ENCODE measurements around the gene RBM23.

The RBM23 gene

GRCh38 chr14:22884738-22885523 is 34.0 kb downstream of the RBM23 start:
- no peak for DNase-seq

- no peak for DNase-seq
Observed at GRCh38 chr14:22884076-22884737, 34.7 kb downstream of the RBM23 start.

- no peak for DNase-seq
Observed at GRCh38 chr14:22883173-22883976, 35.6 kb downstream of the RBM23 start, which contains the start of gene REM2. TSS of gene REM2 (plus strand) at chr14:22883222. CDS start at chr14:22883288, 66 bp downstream.

GRCh38 chr14:22882529-22883172 is 36.3 kb downstream of the RBM23 start:
- DNase-seq: no peak

GRCh38 chr14:22882064-22882463 is 36.9 kb downstream of the RBM23 start:
- DNase-seq: no peak

GRCh38 chr14:22878271-22879246 is 40.4 kb downstream of the RBM23 start:
- DNase-seq: no peak

- DNase-seq: no peak
Observed at GRCh38 chr14:22877000-22877501, 41.9 kb downstream of the RBM23 start.

GRCh38 chr14:22875748-22876319 is 43.1 kb downstream of the RBM23 start:
- no peak for DNase-seq

GRCh38 chr14:22875003-22875747 is 43.8 kb downstream of the RBM23 start:
- DNase-seq: no peak

GRCh38 chr14:22872833-22873520 is 46.0 kb downstream of the RBM23 start:
- DNase-seq: no peak

- DNase-seq: peak; percentile 54
Observed at GRCh38 chr14:22872033-22872832, 46.7 kb downstream of the RBM23 start.

- peak; percentile 49 for DNase-seq
Observed at GRCh38 chr14:22871224-22872032, 47.5 kb downstream of the RBM23 start, which contains the start of gene LRP10. TSS of gene LRP10 (plus strand) at chr14:22871740. CDS start at chr14:22872304, 564 bp downstream.

- DNase-seq: no peak
Observed at GRCh38 chr14:22870811-22871223, 48.1 kb downstream of the RBM23 start.

- DNase-seq: no peak
Observed at GRCh38 chr14:22866874-22867273, 52.1 kb downstream of the RBM23 start.

- peak; percentile 20 for DNase-seq
Observed at GRCh38 chr14:22865424-22866405, 53.2 kb downstream of the RBM23 start.

GRCh38 chr14:22864979-22865378 is 54.0 kb downstream of the RBM23 start:
- no peak for DNase-seq
